Activated naive CD4-positive, alpha-beta T cell treated with anti-CD3 and anti-CD28 coated beads for 36 hours (primary cell): ENCODE data around the gene CHRNA7. TPM values are rescaled to one million over a fixed set of nuclear protein-coding genes. Genes with fewer than 3 reads are reported as not detected.
"Not testable (repeated sequence)": the region's sequence is repeated elsewhere in the genome, so short reads cannot be mapped to it uniquely, and the experiment has no call there.

Experiments used
- CTCF ChIA-PET: fragments of 350-600 bp; sonication (Branson Sonifier 250); formaldehyde crosslinking; loops from one replicate; lab custom pipeline; 2021; ENCODE audit warnings: antibody characterized with exemption; lab: Charles Lee
- DNase-seq: peaks from one replicate; pipeline ENCODE4 v3.0.0-alpha.2; 2020
- H3K27ac Mint-ChIP-seq: one replicate; pipeline ENCODE4 v1.8.0; 2021; ENCODE audit warnings: mild to moderate bottlenecking, mixed read lengths
- H3K27me3 Mint-ChIP-seq: one replicate; pipeline ENCODE4 v1.8.0; 2021; ENCODE audit warnings: low read depth, mixed read lengths
- H3K36me3 Mint-ChIP-seq: one replicate; pipeline ENCODE4 v1.8.0; 2021; ENCODE audit warnings: low read depth, mixed read lengths
- H3K4me1 Mint-ChIP-seq: one replicate; pipeline ENCODE4 v1.8.0; 2021; ENCODE audit warnings: low read depth, mixed read lengths
- H3K4me3 Mint-ChIP-seq: one replicate; pipeline ENCODE4 v1.8.0; 2021; ENCODE audit warnings: mild to moderate bottlenecking, moderate library complexity, mixed read lengths
- H3K9me3 Mint-ChIP-seq: one replicate; pipeline ENCODE4 v1.8.0; 2021; ENCODE audit warnings: mixed read lengths
- intact Hi-C: fragments of 100-400 bp; cut with micrococcal nuclease; formaldehyde crosslinking; loops from one replicate; pipeline ENCODE4 v1.15.1; 2023
- total RNA-seq, 2 experiments: library from RNA; stranded (reverse); gene quantifications; one replicate each; pipeline ENCODE4 v1.2.3, GENCODE V29; 2021

Gene CHRNA7
- total RNA-seq, 2 experiments from 2014 or later, result not detected

DNA sequence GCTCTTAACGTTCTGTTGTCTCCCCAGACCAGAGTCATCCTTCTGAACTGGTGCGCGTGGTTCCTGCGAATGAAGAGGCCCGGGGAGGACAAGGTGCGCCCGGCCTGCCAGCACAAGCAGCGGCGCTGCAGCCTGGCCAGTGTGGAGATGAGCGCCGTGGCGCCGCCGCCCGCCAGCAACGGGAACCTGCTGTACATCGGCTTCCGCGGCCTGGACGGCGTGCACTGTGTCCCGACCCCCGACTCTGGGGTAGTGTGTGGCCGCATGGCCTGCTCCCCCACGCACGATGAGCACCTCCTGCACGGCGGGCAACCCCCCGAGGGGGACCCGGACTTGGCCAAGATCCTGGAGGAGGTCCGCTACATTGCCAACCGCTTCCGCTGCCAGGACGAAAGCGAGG lies 137.6 kb downstream of the CHRNA7 start:
- H3K27me3 Mint-ChIP-seq, DNase-seq, CTCF ChIA-PET, H3K4me3 Mint-ChIP-seq, H3K36me3 Mint-ChIP-seq, intact Hi-C loops, H3K9me3 Mint-ChIP-seq, H3K27ac Mint-ChIP-seq, H3K4me1 Mint-ChIP-seq: not testable (repeated sequence)

DNA sequence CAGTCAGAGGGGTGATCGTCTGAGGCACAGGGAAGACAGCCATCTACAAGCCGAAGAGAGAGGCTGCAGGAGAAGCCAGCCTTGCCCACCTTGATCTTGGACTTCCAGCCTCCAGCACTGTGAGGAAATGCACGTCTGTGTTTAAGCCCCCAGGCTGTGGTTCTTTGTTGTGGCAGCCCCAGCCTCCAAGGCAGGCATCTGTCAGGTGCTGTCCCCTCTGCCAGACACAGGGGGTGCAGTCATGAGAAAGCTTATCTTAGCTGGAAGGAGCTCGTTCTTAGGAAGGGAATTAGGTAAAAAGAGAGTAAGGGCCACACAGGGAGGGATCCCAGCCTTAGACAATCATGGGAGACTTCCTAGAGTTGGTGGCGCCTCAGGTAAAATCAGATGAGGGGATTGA lies 150.3 kb downstream of the CHRNA7 start:
- H3K9me3 Mint-ChIP-seq, intact Hi-C loops, H3K4me3 Mint-ChIP-seq, CTCF ChIA-PET, H3K27ac Mint-ChIP-seq, H3K36me3 Mint-ChIP-seq, H3K4me1 Mint-ChIP-seq, H3K27me3 Mint-ChIP-seq, DNase-seq: not testable (repeated sequence)

DNA sequence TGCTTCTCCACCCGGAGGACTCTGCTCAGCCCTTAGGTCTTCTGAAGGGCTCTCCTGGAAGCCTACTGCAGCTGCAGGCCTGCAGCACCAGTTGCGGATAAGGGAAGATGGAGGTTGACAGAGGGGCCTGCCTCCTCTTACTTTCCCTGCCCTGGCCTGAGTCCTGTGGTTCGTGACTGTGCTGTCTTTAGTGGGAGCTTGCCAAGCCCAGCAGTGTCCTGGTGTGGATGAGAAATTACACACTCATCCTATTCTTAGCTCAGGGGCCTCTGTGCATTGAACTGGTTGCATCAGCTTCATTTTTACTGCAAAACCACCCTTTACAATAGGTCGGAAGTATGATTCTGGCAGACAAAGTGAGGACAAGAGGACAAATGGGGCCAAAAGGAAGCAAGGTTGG lies 163.5 kb downstream of the CHRNA7 start:
- intact Hi-C loops, H3K4me3 Mint-ChIP-seq, H3K4me1 Mint-ChIP-seq, DNase-seq, H3K36me3 Mint-ChIP-seq, H3K27ac Mint-ChIP-seq, H3K27me3 Mint-ChIP-seq, H3K9me3 Mint-ChIP-seq, CTCF ChIA-PET: not testable (repeated sequence)

DNA sequence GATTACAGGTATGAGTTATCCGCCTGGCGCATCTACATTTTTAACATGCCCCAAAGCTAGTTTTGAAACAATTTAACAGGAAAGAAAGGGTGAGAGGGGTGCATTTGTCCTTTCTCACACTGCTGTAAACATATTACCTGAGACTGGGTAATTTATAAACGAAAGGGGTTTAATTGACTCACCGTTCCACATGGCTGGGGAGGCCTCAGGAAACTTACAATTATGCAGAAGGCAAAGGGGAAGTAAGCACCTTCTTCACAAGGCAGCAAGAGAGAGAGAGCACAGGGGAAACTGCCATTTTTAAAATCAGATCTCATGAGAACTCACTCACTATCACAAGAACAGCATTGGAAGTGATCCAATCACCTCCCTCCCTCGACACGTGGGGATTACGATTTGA lies 165.9 kb downstream of the CHRNA7 start:
- H3K27me3 Mint-ChIP-seq, H3K4me3 Mint-ChIP-seq, DNase-seq, H3K4me1 Mint-ChIP-seq, H3K36me3 Mint-ChIP-seq, intact Hi-C loops, H3K9me3 Mint-ChIP-seq, H3K27ac Mint-ChIP-seq, CTCF ChIA-PET: not testable (repeated sequence)

DNA sequence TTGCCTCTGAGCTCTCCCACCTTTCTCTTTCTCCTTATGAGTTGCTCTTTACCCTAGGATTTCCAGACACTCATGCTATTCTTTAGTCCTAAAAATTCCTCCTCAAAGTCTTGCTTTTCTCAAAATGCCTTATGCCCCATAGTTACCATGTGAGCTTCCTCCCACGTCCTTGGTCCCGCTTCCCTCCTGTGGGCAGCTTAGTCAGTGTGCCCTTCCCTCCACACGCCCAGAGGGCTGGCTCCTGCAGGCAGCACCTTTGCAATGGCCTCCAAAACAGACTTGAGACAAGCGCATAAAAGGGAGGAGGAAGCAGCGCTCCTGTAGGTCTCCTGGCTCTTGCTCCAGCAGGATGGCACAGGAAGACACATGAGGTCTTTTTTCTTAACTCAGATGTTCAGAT lies 168.6 kb downstream of the CHRNA7 start:
- H3K27ac Mint-ChIP-seq, H3K27me3 Mint-ChIP-seq, intact Hi-C loops, DNase-seq, H3K4me1 Mint-ChIP-seq, H3K9me3 Mint-ChIP-seq, H3K36me3 Mint-ChIP-seq, H3K4me3 Mint-ChIP-seq, CTCF ChIA-PET: not testable (repeated sequence)

DNA sequence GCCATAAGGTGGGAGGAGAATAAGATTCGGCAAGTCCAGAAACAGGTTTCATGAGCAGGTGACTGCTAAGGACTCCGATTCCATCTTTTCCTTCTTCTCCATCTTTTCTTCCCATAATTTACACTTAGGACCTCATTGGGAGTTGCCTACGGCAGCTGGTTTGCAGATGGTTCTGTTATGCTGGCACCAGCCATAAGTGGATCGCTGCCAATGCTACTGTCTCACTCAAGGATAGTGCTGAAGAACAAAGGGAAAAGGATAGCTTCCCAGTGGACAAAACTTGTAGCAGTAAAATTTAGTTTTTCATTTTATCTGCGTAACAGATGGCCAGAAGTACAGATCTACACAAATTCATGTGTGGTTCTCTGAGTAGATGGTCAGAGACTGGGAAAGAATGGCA lies 178.8 kb downstream of the CHRNA7 start:
- CTCF ChIA-PET, H3K9me3 Mint-ChIP-seq: not testable (repeated sequence)

DNA sequence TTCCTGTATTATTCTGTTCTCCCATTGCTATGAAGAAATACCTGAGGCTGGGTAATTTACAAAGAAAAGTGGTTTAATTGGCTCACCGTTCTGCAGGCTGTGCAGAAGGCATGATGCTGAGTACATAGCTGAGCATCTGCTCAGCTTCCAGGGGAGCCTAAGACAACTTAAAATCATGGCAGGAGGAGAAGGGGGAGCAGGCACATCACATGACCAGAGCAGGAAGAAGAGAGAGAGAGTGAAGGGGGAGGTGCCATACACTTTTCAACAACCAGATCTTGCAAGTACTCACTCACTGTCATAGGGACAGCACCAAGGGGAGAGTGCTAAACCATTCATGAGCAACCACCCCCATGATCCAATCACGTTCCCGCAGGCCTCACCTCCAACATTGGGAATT lies 188.4 kb downstream of the CHRNA7 start:
- CTCF ChIA-PET, result no interaction called here
- Mint-ChIP-seq H3K4me1 (no peaks in the 10 kb centered on the region), H3K27me3 (peaks cover 3% of the 10 kb centered on the region), H3K9me3 (peaks cover 13% of the 10 kb centered on the region), H3K27ac (no peak overlapping the region), H3K36me3 (no peaks in the 10 kb centered on the region), H3K4me3 (no peak overlapping the region)
- intact Hi-C loops, result no loop called here
- DNase-seq, result no peak

More for the DNA sequence above, 178.8 kb downstream of the CHRNA7 start:
- H3K4me1 Mint-ChIP-seq, DNase-seq, H3K27ac Mint-ChIP-seq, intact Hi-C loops, H3K4me3 Mint-ChIP-seq, H3K27me3 Mint-ChIP-seq, H3K36me3 Mint-ChIP-seq: not testable (repeated sequence)

Other genes with a start within 250 kb of the CHRNA7 start
- 1 to 10 TPM in 1 of 2 experiments, under 1 TPM in 1; 0.99 to 1.0 TPM for gene OTUD7A, start 159.8 kb upstream of the CHRNA7 start, total RNA-seq